ENCODE data around the gene SLC22A23.

DNA sequence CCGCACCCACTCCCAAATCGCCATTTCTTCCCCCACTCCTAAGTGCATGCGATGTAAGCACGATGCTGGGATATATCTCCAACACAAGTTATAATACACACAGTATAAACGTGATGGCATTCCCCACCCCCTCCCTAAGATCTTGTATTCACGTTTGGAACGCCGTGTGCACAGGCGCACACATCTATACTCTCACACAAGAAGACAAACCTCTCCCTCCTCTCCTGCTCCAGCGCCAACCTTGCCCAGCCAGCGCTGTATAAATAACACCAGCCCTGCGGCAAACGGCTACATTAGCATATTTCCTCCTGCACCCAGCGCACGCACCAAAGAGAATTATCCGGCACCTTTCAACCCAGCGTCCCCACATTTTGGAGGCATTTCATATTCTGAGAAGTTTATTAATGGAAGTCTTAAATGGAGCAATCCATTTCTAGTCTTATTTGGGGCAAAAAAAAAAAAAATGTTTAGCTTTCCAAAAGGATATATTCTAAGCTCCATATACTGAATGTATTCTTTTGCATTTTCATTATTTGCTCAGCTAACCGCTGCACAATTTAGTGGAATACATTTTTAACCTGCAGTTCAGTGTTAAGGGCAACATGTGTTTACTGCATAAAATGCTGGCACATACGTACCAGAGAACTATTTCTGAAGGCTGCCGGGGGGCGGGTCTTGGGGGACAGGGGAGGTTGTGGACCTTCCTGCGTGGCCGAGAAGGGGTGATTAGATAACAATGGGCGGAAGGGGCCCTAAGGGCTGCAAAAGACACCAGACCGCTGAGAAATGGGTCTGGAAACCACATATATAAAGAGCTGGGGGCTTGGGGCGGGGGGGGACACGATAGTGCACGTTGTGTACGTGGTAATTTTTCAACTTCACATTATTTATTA, 1.1 kb upstream of the SLC22A23 start:
- TF ChIP-seq, protein P1, sequence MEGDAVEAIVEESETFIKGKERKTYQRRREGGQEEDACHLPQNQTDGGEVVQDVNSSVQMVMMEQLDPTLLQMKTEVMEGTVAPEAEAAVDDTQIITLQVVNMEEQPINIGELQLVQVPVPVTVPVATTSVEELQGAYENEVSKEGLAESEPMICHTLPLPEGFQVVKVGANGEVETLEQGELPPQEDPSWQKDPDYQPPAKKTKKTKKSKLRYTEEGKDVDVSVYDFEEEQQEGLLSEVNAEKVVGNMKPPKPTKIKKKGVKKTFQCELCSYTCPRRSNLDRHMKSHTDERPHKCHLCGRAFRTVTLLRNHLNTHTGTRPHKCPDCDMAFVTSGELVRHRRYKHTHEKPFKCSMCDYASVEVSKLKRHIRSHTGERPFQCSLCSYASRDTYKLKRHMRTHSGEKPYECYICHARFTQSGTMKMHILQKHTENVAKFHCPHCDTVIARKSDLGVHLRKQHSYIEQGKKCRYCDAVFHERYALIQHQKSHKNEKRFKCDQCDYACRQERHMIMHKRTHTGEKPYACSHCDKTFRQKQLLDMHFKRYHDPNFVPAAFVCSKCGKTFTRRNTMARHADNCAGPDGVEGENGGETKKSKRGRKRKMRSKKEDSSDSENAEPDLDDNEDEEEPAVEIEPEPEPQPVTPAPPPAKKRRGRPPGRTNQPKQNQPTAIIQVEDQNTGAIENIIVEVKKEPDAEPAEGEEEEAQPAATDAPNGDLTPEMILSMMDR (conservative IDR thresholded peaks at IDR 0.05; ENCODE audit: low read depth in 2 of 2), result no peak
- no peak for TF ChIP-seq EZH2 (IDR thresholded peaks at IDR 0.05; ENCODE audit: low read depth, unreplicated experiment)
- TF ChIP-seq, protein P2, sequence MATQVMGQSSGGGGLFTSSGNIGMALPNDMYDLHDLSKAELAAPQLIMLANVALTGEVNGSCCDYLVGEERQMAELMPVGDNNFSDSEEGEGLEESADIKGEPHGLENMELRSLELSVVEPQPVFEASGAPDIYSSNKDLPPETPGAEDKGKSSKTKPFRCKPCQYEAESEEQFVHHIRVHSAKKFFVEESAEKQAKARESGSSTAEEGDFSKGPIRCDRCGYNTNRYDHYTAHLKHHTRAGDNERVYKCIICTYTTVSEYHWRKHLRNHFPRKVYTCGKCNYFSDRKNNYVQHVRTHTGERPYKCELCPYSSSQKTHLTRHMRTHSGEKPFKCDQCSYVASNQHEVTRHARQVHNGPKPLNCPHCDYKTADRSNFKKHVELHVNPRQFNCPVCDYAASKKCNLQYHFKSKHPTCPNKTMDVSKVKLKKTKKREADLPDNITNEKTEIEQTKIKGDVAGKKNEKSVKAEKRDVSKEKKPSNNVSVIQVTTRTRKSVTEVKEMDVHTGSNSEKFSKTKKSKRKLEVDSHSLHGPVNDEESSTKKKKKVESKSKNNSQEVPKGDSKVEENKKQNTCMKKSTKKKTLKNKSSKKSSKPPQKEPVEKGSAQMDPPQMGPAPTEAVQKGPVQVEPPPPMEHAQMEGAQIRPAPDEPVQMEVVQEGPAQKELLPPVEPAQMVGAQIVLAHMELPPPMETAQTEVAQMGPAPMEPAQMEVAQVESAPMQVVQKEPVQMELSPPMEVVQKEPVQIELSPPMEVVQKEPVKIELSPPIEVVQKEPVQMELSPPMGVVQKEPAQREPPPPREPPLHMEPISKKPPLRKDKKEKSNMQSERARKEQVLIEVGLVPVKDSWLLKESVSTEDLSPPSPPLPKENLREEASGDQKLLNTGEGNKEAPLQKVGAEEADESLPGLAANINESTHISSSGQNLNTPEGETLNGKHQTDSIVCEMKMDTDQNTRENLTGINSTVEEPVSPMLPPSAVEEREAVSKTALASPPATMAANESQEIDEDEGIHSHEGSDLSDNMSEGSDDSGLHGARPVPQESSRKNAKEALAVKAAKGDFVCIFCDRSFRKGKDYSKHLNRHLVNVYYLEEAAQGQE (IDR thresholded peaks at IDR 0.05; ENCODE audit: unreplicated experiment), result no peak
- TF ChIP-seq POLR2AphosphoS5 (IDR thresholded peaks at IDR 0.05; ENCODE audit: low read depth), result no peak
- TF ChIP-seq, protein P3, sequence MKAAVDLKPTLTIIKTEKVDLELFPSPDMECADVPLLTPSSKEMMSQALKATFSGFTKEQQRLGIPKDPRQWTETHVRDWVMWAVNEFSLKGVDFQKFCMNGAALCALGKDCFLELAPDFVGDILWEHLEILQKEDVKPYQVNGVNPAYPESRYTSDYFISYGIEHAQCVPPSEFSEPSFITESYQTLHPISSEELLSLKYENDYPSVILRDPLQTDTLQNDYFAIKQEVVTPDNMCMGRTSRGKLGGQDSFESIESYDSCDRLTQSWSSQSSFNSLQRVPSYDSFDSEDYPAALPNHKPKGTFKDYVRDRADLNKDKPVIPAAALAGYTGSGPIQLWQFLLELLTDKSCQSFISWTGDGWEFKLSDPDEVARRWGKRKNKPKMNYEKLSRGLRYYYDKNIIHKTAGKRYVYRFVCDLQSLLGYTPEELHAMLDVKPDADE (IDR thresholded peaks at IDR 0.05), result no peak
- TF ChIP-seq CREB1 (CRISPR knock-in tag; IDR thresholded peaks at IDR 0.05; ENCODE audit: low read depth), result no peak
